H1 (cell line): ENCODE results near the gene DSC3. TPM values are rescaled to one million over a fixed set of nuclear protein-coding genes. Genes with fewer than 3 reads are reported as not detected.

Source experiments
- CTCF ChIA-PET: fragments of 300-600 bp; sonication (Branson Sonifier 250); formaldehyde crosslinking; loops from one replicate; lab custom pipeline; 2021; ENCODE audit not compliant: partially characterized antibody; lab: Charles Lee
- POLR2A ChIA-PET: fragments of 300-600 bp; sonication (Branson Sonifier 250); formaldehyde crosslinking; loops from one replicate; lab custom pipeline; 2021; ENCODE audit warnings: inconsistent platforms; ENCODE audit not compliant: partially characterized antibody; lab: Charles Lee
- DNase-seq, 2 experiments: peaks; one replicate each; pipeline versions ENCODE4 v3.0.0 to v3.0.0-alpha.2; 2010 to 2022; ENCODE audit warnings: low spot score in 2 of 2, low read depth in 1 of 2, mixed read lengths in 1 of 2
- FAIRE-seq: peaks from 2 replicates; lab custom pipeline; 2011; peaks lifted over from hg19 to GRCh38; lab: Jason Lieb, UNC
- H2AFZ ChIP-seq: 2 replicates; pipeline ENCODE4 v1.8.1; 2012; ENCODE audit warnings: low read length, inconsistent platforms
- H2AK5ac ChIP-seq: 2 replicates; pipeline ENCODE4 v1.6.1; 2013; ENCODE audit warnings: low read depth, low read length
- H2BK120ac ChIP-seq: replicated peaks from 2 replicates; pipeline ENCODE3; 2013; ENCODE audit warnings: low read depth, low read length, inconsistent platforms
- H2BK12ac ChIP-seq: 2 replicates; pipeline ENCODE4 v1.6.1; 2013; ENCODE audit warnings: low read depth, low read length
- H2BK15ac ChIP-seq: 2 replicates; pipeline ENCODE4 v1.6.1; 2013; ENCODE audit warnings: low read length
- H2BK20ac ChIP-seq: 2 replicates; pipeline ENCODE4 v1.6.1; 2013; ENCODE audit warnings: low read length
- H2BK5ac ChIP-seq: 2 replicates; pipeline ENCODE4 v1.6.1; 2013; ENCODE audit warnings: low read depth, low read length
- H3K14ac ChIP-seq: 2 replicates; pipeline ENCODE4 v1.6.1; 2013; ENCODE audit warnings: inconsistent platforms; ENCODE audit not compliant: insufficient read length
- H3K18ac ChIP-seq: 2 replicates; pipeline ENCODE4 v1.6.1; 2013; ENCODE audit warnings: low read length; ENCODE audit errors: extremely low read depth
- H3K23ac ChIP-seq: 2 replicates; pipeline ENCODE4 v1.6.1; 2013; ENCODE audit warnings: inconsistent platforms; ENCODE audit not compliant: insufficient read length
- H3K23me2 ChIP-seq: 2 replicates; pipeline ENCODE4 v1.6.1; 2013; ENCODE audit warnings: low read depth, low read length
- H3K27ac ChIP-seq: 2 replicates; pipeline ENCODE4 v1.6.1; 2011; ENCODE audit warnings: low read depth, low read length, inconsistent platforms
- H3K27me3 ChIP-seq, 4 experiments: replicated peaks in 1 of 4; 1 replicate in 1 of 4; 2 replicates in 3 of 4; pipeline versions ENCODE4 v1.6.1 to v1.8.1; 2011 to 2013; ENCODE audit warnings: low read length in 3 of 4, mild to moderate bottlenecking in 3 of 4, inconsistent platforms in 2 of 4, mixed read lengths in 2 of 4, moderate library complexity in 1 of 4; ENCODE audit not compliant: control insufficient read depth in 3 of 4, insufficient read depth in 3 of 4; ENCODE audit errors: extremely low read depth in 1 of 4
- H3K36me3 ChIP-seq, 4 experiments: 2 replicates each; pipeline versions ENCODE4 v1.6.1 to v1.8.1; 2011 to 2013; ENCODE audit warnings: mild to moderate bottlenecking in 4 of 4, low read length in 3 of 4, moderate library complexity in 2 of 4, control low read depth in 1 of 4, inconsistent platforms in 1 of 4; ENCODE audit not compliant: insufficient read depth in 4 of 4, control insufficient read depth in 2 of 4
- H3K4ac ChIP-seq: replicated peaks from 2 replicates; pipeline ENCODE3; 2013; ENCODE audit warnings: low read length, low read depth, mixed read lengths, inconsistent platforms; ENCODE audit not compliant: insufficient read length
- H3K4me1 ChIP-seq, 4 experiments: replicated peaks in 1 of 4; 1 replicate in 1 of 4; 2 replicates in 3 of 4; pipeline versions ENCODE4 v1.6.1 to v1.8.1; 2011 to 2013; ENCODE audit warnings: low read length in 3 of 4, inconsistent platforms in 2 of 4, mixed read lengths in 1 of 4; ENCODE audit not compliant: insufficient read depth in 4 of 4, control insufficient read depth in 3 of 4
- H3K4me2 ChIP-seq, 2 experiments: 2 replicates each; pipeline versions ENCODE4 v1.6.1 to v1.8.1; 2011 to 2013; ENCODE audit warnings: low read depth in 2 of 2, low read length in 2 of 2, control low read depth in 1 of 2, inconsistent platforms in 1 of 2, mild to moderate bottlenecking in 1 of 2; ENCODE audit not compliant: insufficient read depth in 1 of 2
- H3K4me3 ChIP-seq, 4 experiments: fragments of 200-600, 300-600 bp in 1 of 4; sonication (generic), shearing (Covaris generic), sonication (Bioruptor Twin) in 1 of 4; 2 replicates each; pipeline versions ENCODE4 v1.5.1 to v1.8.1; 2011 to 2016; ENCODE audit warnings: low read length in 4 of 4, low read depth in 3 of 4, control low read depth in 2 of 4, inconsistent platforms in 2 of 4, mild to moderate bottlenecking in 2 of 4, mixed read lengths in 1 of 4, moderate library complexity in 1 of 4; ENCODE audit not compliant: insufficient read depth in 2 of 4; ENCODE audit errors: extremely low read depth in 1 of 4
- H3K56ac ChIP-seq: replicated peaks from 2 replicates; pipeline ENCODE3; 2013; ENCODE audit warnings: low read depth, mild to moderate bottlenecking, mixed read lengths, low read length, inconsistent platforms; ENCODE audit not compliant: insufficient read length
- H3K79me1 ChIP-seq: 2 replicates; pipeline ENCODE4 v1.6.1; 2013; ENCODE audit warnings: low read depth, low read length, control low read depth
- H3K79me2 ChIP-seq, 2 experiments: 2 replicates each; pipeline versions ENCODE4 v1.6.1 to v1.8.1; 2012 to 2013; ENCODE audit warnings: low read length in 2 of 2, mild to moderate bottlenecking in 2 of 2, inconsistent platforms in 1 of 2; ENCODE audit not compliant: insufficient read depth in 2 of 2, control insufficient read depth in 1 of 2
- H3K9ac ChIP-seq, 4 experiments: replicated peaks in 1 of 4; 1 replicate in 1 of 4; 2 replicates in 3 of 4; pipeline versions ENCODE4 v1.6.1 to v1.8.1; 2011 to 2013; ENCODE audit warnings: low read depth in 3 of 4, low read length in 3 of 4, control low read depth in 2 of 4, mild to moderate bottlenecking in 2 of 4, moderate library complexity in 2 of 4, inconsistent platforms in 1 of 4; ENCODE audit errors: extremely low read depth in 1 of 4
- H3K9me3 ChIP-seq, 2 experiments: 2 replicates each; pipeline versions ENCODE4 v1.6.1 to v1.8.1; 2012 to 2013; ENCODE audit warnings: mild to moderate bottlenecking in 2 of 2, moderate library complexity in 2 of 2, control low read depth in 1 of 2, inconsistent platforms in 1 of 2, low read depth in 1 of 2, low read length in 1 of 2, mixed read lengths in 1 of 2; ENCODE audit not compliant: insufficient read depth in 2 of 2
- H4K20me1 ChIP-seq, 2 experiments: replicated peaks in 1 of 2; 2 replicates each; pipeline versions ENCODE3 to v1.8.1; 2011 to 2013; ENCODE audit warnings: inconsistent platforms in 2 of 2, low read length in 2 of 2, mild to moderate bottlenecking in 1 of 2; ENCODE audit not compliant: insufficient read depth in 2 of 2, control insufficient read depth in 1 of 2
- H4K5ac ChIP-seq: 2 replicates; pipeline ENCODE4 v1.6.1; 2013; ENCODE audit warnings: low read length, low read depth, mixed read lengths, inconsistent platforms; ENCODE audit not compliant: insufficient read length
- H4K8ac ChIP-seq: 2 replicates; pipeline ENCODE4 v1.8.0; 2013; ENCODE audit warnings: mild to moderate bottlenecking, moderate library complexity, low read length, inconsistent platforms; ENCODE audit not compliant: insufficient read depth; ENCODE audit errors: extremely low read depth
- H4K91ac ChIP-seq: replicated peaks from 2 replicates; pipeline ENCODE3; 2013; ENCODE audit warnings: low read length, mixed read lengths, inconsistent platforms; ENCODE audit not compliant: insufficient read length
- ATF2 ChIP-seq: IDR thresholded peaks from 2 replicates; pipeline ENCODE4 v1.6.1; 2012; ENCODE audit warnings: low read length, inconsistent platforms
- BACH1 ChIP-seq: IDR thresholded peaks from 2 replicates; pipeline ENCODE4 v1.6.1; 2012; ENCODE audit warnings: low read length, improper control_type of control experiment
- CREB1 ChIP-seq: IDR thresholded peaks from 2 replicates; pipeline ENCODE4 v1.6.1; 2012; ENCODE audit warnings: inconsistent platforms
- EZH2 ChIP-seq: fragments of 200-600 bp; sonication (generic); IDR thresholded peaks from 2 replicates; pipeline ENCODE4 v1.7.1; 2012; ENCODE audit warnings: low read depth, mild to moderate bottlenecking, moderate library complexity, low read length, inconsistent platforms; ENCODE audit not compliant: severe bottlenecking
- FOSL1 ChIP-seq: IDR thresholded peaks from 2 replicates; pipeline ENCODE4 v1.6.1; 2011; ENCODE audit warnings: mild to moderate bottlenecking, low read depth, low read length, moderate library complexity; ENCODE audit not compliant: insufficient read depth
- MAX ChIP-seq: IDR thresholded peaks from 2 replicates; pipeline ENCODE4 v1.6.1; 2012; ENCODE audit warnings: inconsistent platforms
- NRF1 ChIP-seq: IDR thresholded peaks from 2 replicates; pipeline ENCODE4 v1.6.1; 2011; ENCODE audit warnings: mild to moderate bottlenecking, low read depth, low read length, improper control_type of control experiment
- RAD21 ChIP-seq, 2 experiments: IDR thresholded peaks in 1 of 2; conservative IDR thresholded peaks in 1 of 2; 2 replicates each; pipeline ENCODE4 v1.6.1; 2011; ENCODE audit warnings: low read depth in 2 of 2, low read length in 2 of 2, improper control_type of control experiment in 1 of 2, inconsistent platforms in 1 of 2, mild to moderate bottlenecking in 1 of 2, moderate library complexity in 1 of 2
- SIX5 ChIP-seq: IDR thresholded peaks from 2 replicates; pipeline ENCODE4 v1.6.1; 2011; ENCODE audit warnings: mild to moderate bottlenecking, low read depth, low read length
- TCF12 ChIP-seq: IDR thresholded peaks from 2 replicates; pipeline ENCODE4 v1.6.1; 2011; ENCODE audit warnings: low read depth, mild to moderate bottlenecking, low read length
- TEAD4 ChIP-seq: IDR thresholded peaks from 2 replicates; pipeline ENCODE4 v1.6.1; 2012; ENCODE audit warnings: low read depth, low read length, inconsistent platforms, mixed read lengths
- WGBS, 2 experiments: shearing (Covaris generic) in 1 of 2; methylation state at CpG; one replicate each; pipeline versions ENCODE4 v1.1.6 to v1.1.7; 2013 to 2015; ENCODE audit warnings: low lambda C conversion rate in 2 of 2, mixed read lengths in 2 of 2, inconsistent platforms in 1 of 2, low coverage in 1 of 2, missing lambda C conversion rate in 1 of 2; ENCODE audit not compliant: insufficient replicate concordance in 2 of 2, insufficient coverage in 1 of 2, insufficient read length in 1 of 2; ENCODE audit errors: extremely low coverage in 1 of 2, missing lambda C conversion rate in 1 of 2; 5-methylcytosine and 5-hydroxymethylcytosine counted together
- polyA plus RNA-seq, 7 experiments: library from polyadenylated mRNA; depleted of rRNA in 3 of 7; stranded (reverse) in 5 of 7; unstranded in 2 of 7; fragments of >200 nt in 5 of 7; fragments of 200-250 nt in 2 of 7; gene quantifications; 1 replicate in 5 of 7; 2 replicates in 1 of 7; 4 replicates in 1 of 7; pipeline versions ENCODE4 v1.2.1 to v1.2.3, GENCODE V29; 2011 to 2013; ENCODE audit warnings: missing spikeins in 2 of 7, mixed read lengths in 2 of 7
- total RNA-seq: library from RNA; stranded (reverse); fragmentation: NEBNext Ultra II Directional; extraction: Animal tissue kit (Norgen Biotek cat#: 25700); gene quantifications from 2 replicates; pipeline ENCODE4 v1.2.1, GENCODE V29; 2021
- TF ChIP-seq, protein P1 (sequence below): IDR thresholded peaks from 2 replicates; pipeline ENCODE4 v1.6.1; 2011; ENCODE audit warnings: low read length, improper control_type of control experiment

The DSC3 gene
- total and polyA plus RNA-seq, 2 of the 8 experiments (the other 6 are each of a cell fraction or from before 2014, with no cell fraction given): 0.70 to 3.7 TPM

- ChIA-PET CTCF (interaction anchor here (0.7 to 1.0 kb wide), 2 partner anchors 102 to 521 kb away, joined by 3 to 4 read pairs; no protein-coding TSS in a partner anchor), POLR2A (no interaction called here)
- no peak overlapping the region for H3K14ac ChIP-seq
- no peak overlapping the region for H4K8ac ChIP-seq
- no peak overlapping the region for H2BK12ac ChIP-seq
- H3K4me2 ChIP-seq: no peak overlapping the region
- no peak overlapping the region for H3K27ac ChIP-seq
- H2BK20ac ChIP-seq: no peak overlapping the region
- H2BK15ac ChIP-seq: no peak overlapping the region
- no peak overlapping the region for H2AFZ ChIP-seq
- H3K56ac ChIP-seq: no peak overlapping the region
- H2BK5ac ChIP-seq: no peak overlapping the region
- H2BK120ac ChIP-seq: no peak overlapping the region
- H3K9ac ChIP-seq: no peak overlapping the region
- H2AK5ac ChIP-seq: no peak overlapping the region
- H3K4ac ChIP-seq: no peak overlapping the region
- no peak overlapping the region for H3K4me3 ChIP-seq
- no peaks in the 10 kb centered on the region for H3K4me1 ChIP-seq
- WGBS, 2 experiments: 86% methylated on average over 5 of the region's 5 CpGs; no CpG with 5 or more reads in 1 of the 2 experiments
- no peaks in the 10 kb centered on the region for H3K79me2 ChIP-seq
- H3K9me3 ChIP-seq: no peaks in the 10 kb centered on the region
- H3K27me3 ChIP-seq: peaks cover 0 to 1% (median 0%) of the 10 kb centered on the region in 4 experiments; a peak in 1 of 7 replicates
- no peak overlapping the region for H3K23ac ChIP-seq
- no peaks in the 10 kb centered on the region for H3K23me2 ChIP-seq
- H3K36me3 ChIP-seq: no peaks in the 10 kb centered on the region
- FAIRE-seq (no peak), DNase-seq (no peak)
- no peaks in the 10 kb centered on the region for H3K79me1 ChIP-seq
- H4K91ac ChIP-seq: no peak overlapping the region
- H4K5ac ChIP-seq: no peak overlapping the region
- H4K20me1 ChIP-seq: no peaks in the 10 kb centered on the region
- no peak overlapping the region for H3K18ac ChIP-seq
- TF ChIP-seq CREB1 (no peak), TEAD4 (no peak), RAD21 (IDR thresholded peaks at IDR 0.05 in 1 of 2, conservative IDR thresholded peaks at IDR 0.05 in 1 of 2; ENCODE audit: low read depth in 2 of 2, low read length in 2 of 2) (no peak), NRF1 (no peak), TCF12 (no peak), MAX (no peak), SIX5 (no peak), BACH1 (no peak), FOSL1 (no peak), EZH2 (no peak), ATF2 (no peak)
- TF ChIP-seq, protein P1, sequence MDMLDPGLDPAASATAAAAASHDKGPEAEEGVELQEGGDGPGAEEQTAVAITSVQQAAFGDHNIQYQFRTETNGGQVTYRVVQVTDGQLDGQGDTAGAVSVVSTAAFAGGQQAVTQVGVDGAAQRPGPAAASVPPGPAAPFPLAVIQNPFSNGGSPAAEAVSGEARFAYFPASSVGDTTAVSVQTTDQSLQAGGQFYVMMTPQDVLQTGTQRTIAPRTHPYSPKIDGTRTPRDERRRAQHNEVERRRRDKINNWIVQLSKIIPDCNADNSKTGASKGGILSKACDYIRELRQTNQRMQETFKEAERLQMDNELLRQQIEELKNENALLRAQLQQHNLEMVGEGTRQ: no peak
These were observed 51.1 kb downstream of the DSC3 start for GRCh38 chr18:30991397-30991796.
